Kidney (tissue), 14 donors: ENCODE measurements around the gene GBX1. TPM values are rescaled to one million over a fixed set of nuclear protein-coding genes. Genes with fewer than 3 reads are reported as not detected.

Source experiments
- DNase-seq, 5 donors: peaks; one replicate each; pipeline ENCODE4 v3.0.0-alpha.2; 2013 to 2020
- FAIRE-seq: peaks from 2 replicates; lab custom pipeline; 2012; peaks lifted over from hg19 to GRCh38; lab: Jason Lieb, UNC
- H3K27ac ChIP-seq, 2 donors: one replicate each; pipeline ENCODE4 v1.7.0; 2013; ENCODE audit warnings: low read depth in 2 of 2, low read length in 2 of 2, inconsistent platforms in 1 of 2
- H3K27me3 ChIP-seq: one replicate; pipeline ENCODE4 v1.7.1; 2013; ENCODE audit warnings: low read length, inconsistent platforms; ENCODE audit not compliant: control insufficient read depth, insufficient read depth
- H3K36me3 ChIP-seq, 3 donors: one replicate each; pipeline versions ENCODE4 v1.7.0 to v1.7.1; 2013; ENCODE audit warnings: low read length in 3 of 3, control low read depth in 1 of 3, inconsistent platforms in 1 of 3; ENCODE audit not compliant: insufficient read depth in 3 of 3, control insufficient read depth in 2 of 3
- H3K4me1 ChIP-seq, 3 donors: one replicate each; pipeline versions ENCODE4 v1.7.0 to v1.7.1; 2013; ENCODE audit warnings: low read length in 3 of 3, inconsistent platforms in 1 of 3, low read depth in 1 of 3; ENCODE audit not compliant: control insufficient read depth in 2 of 3, insufficient read depth in 2 of 3
- H3K4me3 ChIP-seq, 3 donors: one replicate each; pipeline versions ENCODE4 v1.7.0 to v1.8.1; 2013; ENCODE audit warnings: low read length in 3 of 3, control low read depth in 1 of 3, inconsistent platforms in 1 of 3
- H3K9ac ChIP-seq, 3 donors: one replicate each; pipeline versions ENCODE4 v1.7.0 to v1.7.1; 2013; ENCODE audit warnings: low read length in 3 of 3, control low read depth in 1 of 3, inconsistent platforms in 1 of 3
- H3K9me3 ChIP-seq, 3 donors: one replicate each; pipeline versions ENCODE4 v1.7.0 to v1.7.1; 2013; ENCODE audit warnings: low read length in 3 of 3, control low read depth in 1 of 3, inconsistent platforms in 1 of 3; ENCODE audit not compliant: control insufficient read depth in 2 of 3, insufficient read depth in 1 of 3
- intact Hi-C: fragments of 100-400 bp; cut with DNase I; formaldehyde crosslinking; loops from one replicate; pipeline ENCODE4 v1.11.1; 2022
- polyA plus RNA-seq: library from polyadenylated mRNA; stranded (reverse); fragments of 350-450 nt; fragmentation: Illumina TruSeq; extraction: RNeasy Lipid Tissue Mini Kit (QIAGEN cat#74804); gene quantifications from one replicate; pipeline ENCODE4 v1.2.3, GENCODE V29; 2014; ENCODE audit warnings: low read depth, low replicate concordance; ENCODE audit not compliant: insufficient read depth
- total RNA-seq: library from RNA; stranded (reverse); fragmentation: NEBNext Ultra II Directional; extraction: Animal tissue kit (Norgen Biotek cat#: 25700); gene quantifications from one replicate; pipeline ENCODE4 v1.2.1, GENCODE V29; 2021
- TF ChIP-seq, protein P1 (sequence below): IDR thresholded peaks from 3 replicates; pipeline ENCODE4 v1.5.1; 2012; ENCODE audit warnings: mild to moderate bottlenecking, moderate library complexity, borderline replicate concordance; ENCODE audit not compliant: insufficient read depth; ENCODE audit errors: extremely low read depth
- donor health status: control.
- donor health status: control.
- donor health status: control.
- donor health status: control.
- donor health status: control.
- donor health status: DM: yes; HTN: yes; CAD: no.
- donor health status: Normal renal cell carcinoma (clear cell type).

Gene GBX1
- total and polyA plus RNA-seq, 2 donors from 2014 or later, result not detected

DNA sequence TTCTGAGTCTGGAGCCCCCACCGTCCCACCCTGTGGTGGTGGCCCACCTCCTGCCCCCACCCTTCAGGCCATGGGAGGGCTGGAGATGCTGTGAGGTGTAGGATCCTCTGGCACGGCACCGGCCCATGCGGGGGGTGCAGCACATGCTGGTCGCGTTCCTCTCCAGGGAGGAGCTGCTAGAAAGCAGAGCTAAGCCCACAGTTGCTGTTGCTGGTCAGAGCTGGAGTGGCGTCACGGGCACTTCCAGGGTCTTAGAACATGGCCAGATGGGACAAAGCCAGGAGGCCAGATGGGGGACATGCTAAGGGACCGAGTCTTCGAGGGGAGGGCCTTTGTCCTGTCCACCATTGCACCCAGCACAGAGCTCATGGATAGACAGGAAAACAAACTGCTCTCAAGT is 59.6 kb downstream of the GBX1 start:
- FAIRE-seq (no peak), DNase-seq (peak in 1 of 5 donors; percentile 49)
- intact Hi-C loops, result no loop called here
- H3K27ac ChIP-seq, result no peak overlapping the region
- TF ChIP-seq, protein P1, sequence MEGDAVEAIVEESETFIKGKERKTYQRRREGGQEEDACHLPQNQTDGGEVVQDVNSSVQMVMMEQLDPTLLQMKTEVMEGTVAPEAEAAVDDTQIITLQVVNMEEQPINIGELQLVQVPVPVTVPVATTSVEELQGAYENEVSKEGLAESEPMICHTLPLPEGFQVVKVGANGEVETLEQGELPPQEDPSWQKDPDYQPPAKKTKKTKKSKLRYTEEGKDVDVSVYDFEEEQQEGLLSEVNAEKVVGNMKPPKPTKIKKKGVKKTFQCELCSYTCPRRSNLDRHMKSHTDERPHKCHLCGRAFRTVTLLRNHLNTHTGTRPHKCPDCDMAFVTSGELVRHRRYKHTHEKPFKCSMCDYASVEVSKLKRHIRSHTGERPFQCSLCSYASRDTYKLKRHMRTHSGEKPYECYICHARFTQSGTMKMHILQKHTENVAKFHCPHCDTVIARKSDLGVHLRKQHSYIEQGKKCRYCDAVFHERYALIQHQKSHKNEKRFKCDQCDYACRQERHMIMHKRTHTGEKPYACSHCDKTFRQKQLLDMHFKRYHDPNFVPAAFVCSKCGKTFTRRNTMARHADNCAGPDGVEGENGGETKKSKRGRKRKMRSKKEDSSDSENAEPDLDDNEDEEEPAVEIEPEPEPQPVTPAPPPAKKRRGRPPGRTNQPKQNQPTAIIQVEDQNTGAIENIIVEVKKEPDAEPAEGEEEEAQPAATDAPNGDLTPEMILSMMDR, result no peak
- no peaks in the 10 kb centered on the region for H3K9me3 ChIP-seq
- H3K9ac ChIP-seq, result no peak overlapping the region
- no peak overlapping the region for H3K4me3 ChIP-seq
- no peaks in the 10 kb centered on the region for H3K36me3 ChIP-seq
- H3K4me1 ChIP-seq, result no peaks in the 10 kb centered on the region
- no peaks in the 10 kb centered on the region for H3K27me3 ChIP-seq

DNA sequence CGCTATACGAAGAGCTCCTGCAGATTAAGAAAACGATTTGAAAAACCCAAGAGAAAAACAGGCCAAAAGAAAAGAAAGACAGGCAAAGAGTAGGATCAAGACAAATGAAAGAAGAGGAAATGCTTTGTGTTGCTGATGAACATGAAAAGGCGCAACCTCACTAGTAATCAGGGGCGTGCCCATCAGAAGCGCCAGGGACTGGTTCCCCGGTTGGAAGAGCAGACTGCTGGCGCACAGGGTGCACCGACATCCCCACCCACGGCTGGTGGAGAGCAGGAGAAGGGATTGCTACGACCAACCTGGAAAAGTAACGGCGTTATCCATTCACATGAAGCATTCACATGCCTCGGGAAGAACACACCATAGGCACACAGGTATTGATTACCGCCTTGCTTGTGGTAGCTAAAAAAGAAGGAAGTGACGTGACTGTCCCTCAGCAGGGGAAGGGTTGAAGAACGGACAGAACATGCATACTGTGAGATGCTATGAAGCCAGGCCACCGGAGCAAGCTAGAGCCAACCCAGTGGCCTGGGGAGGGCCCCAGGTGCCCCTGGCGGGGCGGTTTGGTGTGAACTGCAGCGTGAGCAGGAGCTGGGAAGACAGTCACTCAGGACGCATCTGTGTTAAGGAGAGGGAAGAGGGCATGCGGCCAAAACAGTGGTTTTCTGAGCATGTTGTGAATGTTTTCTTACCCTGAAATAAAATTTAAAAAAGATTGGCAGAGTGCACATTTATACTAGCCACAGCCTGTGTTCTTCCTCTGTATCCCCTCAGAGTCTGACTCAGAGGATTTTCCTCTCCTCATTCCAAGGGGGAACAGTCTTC is 62.9 kb downstream of the GBX1 start:
- H3K27ac ChIP-seq, result no peak overlapping the region
- FAIRE-seq, result no peak

DNA sequence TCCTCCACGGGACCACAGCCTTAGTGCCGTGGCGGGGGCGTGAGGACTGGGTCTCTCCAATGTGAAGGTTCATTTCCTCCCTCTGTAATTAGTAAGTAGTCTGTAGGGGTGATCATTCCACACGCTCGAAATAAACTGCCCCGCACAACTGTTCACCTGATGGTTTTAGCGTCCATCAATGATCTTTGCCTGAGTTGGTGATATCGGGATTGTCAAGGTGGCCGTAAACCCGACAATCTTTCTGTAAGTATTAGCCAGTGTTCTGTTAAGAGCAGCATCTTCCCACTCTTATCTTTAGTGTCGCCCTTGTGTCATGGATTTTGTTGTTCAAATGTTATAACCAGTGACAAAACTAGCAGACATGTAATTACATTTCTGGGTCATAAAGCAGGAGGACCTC is 63.5 kb downstream of the GBX1 start:
- Histone ChIP-seq H3K4me3 (no peak overlapping the region), H3K27me3 (no peaks in the 10 kb centered on the region), H3K9me3 (no peaks in the 10 kb centered on the region), H3K36me3 (no peaks in the 10 kb centered on the region), H3K4me1 (no peaks in the 10 kb centered on the region), H3K9ac (no peak overlapping the region), H3K27ac (no peak overlapping the region)
- DNase-seq, result no peak
- no peak for FAIRE-seq
- intact Hi-C loops, result no loop called here
- TF ChIP-seq, protein P1, result no peak

More for the DNA sequence above, 62.9 kb downstream of the GBX1 start:
- Histone ChIP-seq H3K4me3 (no peak overlapping the region), H3K9ac (no peak overlapping the region), H3K4me1 (no peaks in the 10 kb centered on the region), H3K27me3 (no peaks in the 10 kb centered on the region), H3K36me3 (no peaks in the 10 kb centered on the region), H3K9me3 (no peaks in the 10 kb centered on the region)
- peak in 1 of 5 donors; percentile 63 for DNase-seq
- intact Hi-C loops, result no loop called here
- TF ChIP-seq, protein P1, result no peak
